Stimulated activated CD8-positive, alpha-beta memory T cell treated with anti-CD3 and anti-CD28 coated beads, Interleukin-12 subunit alpha, Interleukin-12 subunit beta, amount 100 ng/mL, for 24 hours (primary cell): ENCODE measurements around the gene DLGAP1.
"Not testable (repeated sequence)": the region's sequence is repeated elsewhere in the genome, so short reads cannot be mapped to it uniquely, and the experiment has no call there.

Source experiments
- DNase-seq: peaks from one replicate; pipeline ENCODE4 v3.0.0-alpha.2; 2020; ENCODE audit errors: extremely low read depth

The DLGAP1 gene

GRCh38 chr18:3584897-3585460 is 870.1 kb downstream of the DLGAP1 start:
- DNase-seq = no peak

GRCh38 chr18:3584266-3584861 is 870.7 kb downstream of the DLGAP1 start:
- no peak for DNase-seq

- no peak for DNase-seq
Measured at GRCh38 chr18:3583873-3584247, 871.2 kb downstream of the DLGAP1 start.

GRCh38 chr18:3583106-3583872 is 871.8 kb downstream of the DLGAP1 start:
- DNase-seq = not testable (repeated sequence)

- DNase-seq = no peak
Measured at GRCh38 chr18:3581890-3582289, 873.2 kb downstream of the DLGAP1 start.

- not testable (repeated sequence) for DNase-seq
Measured at GRCh38 chr18:3580523-3581025, 874.5 kb downstream of the DLGAP1 start.

GRCh38 chr18:3579701-3580100 is 875.4 kb downstream of the DLGAP1 start:
- no peak for DNase-seq

- no peak for DNase-seq
Measured at GRCh38 chr18:3578621-3579020, 876.5 kb downstream of the DLGAP1 start.

- DNase-seq = no peak
Measured at GRCh38 chr18:3577281-3577855, 877.7 kb downstream of the DLGAP1 start.

GRCh38 chr18:3572761-3573160 is 882.3 kb downstream of the DLGAP1 start:
- no peak for DNase-seq

GRCh38 chr18:3566851-3567250 is 888.3 kb downstream of the DLGAP1 start:
- no peak for DNase-seq

- no peak for DNase-seq
Measured at GRCh38 chr18:3560755-3561154, 894.4 kb downstream of the DLGAP1 start.

- no peak for DNase-seq
Measured at GRCh38 chr18:3554811-3555427, 900.2 kb downstream of the DLGAP1 start.

- DNase-seq = no peak
Measured at GRCh38 chr18:3554091-3554601, 901.0 kb downstream of the DLGAP1 start.

- no peak for DNase-seq
Measured at GRCh38 chr18:3552305-3552704, 902.8 kb downstream of the DLGAP1 start.

- no peak for DNase-seq
Measured at GRCh38 chr18:3547891-3548615, 907.1 kb downstream of the DLGAP1 start.

- no peak for DNase-seq
Measured at GRCh38 chr18:3546106-3546505, 909.0 kb downstream of the DLGAP1 start.

- DNase-seq = no peak
Measured at GRCh38 chr18:3544537-3544936, 910.6 kb downstream of the DLGAP1 start.

GRCh38 chr18:3541549-3542386 is 913.3 kb downstream of the DLGAP1 start:
- DNase-seq = no peak

GRCh38 chr18:3540805-3541548 is 914.1 kb downstream of the DLGAP1 start:
- no peak for DNase-seq
